Stimulated activated CD4-positive, alpha-beta T cell treated with anti-CD3 and anti-CD28 coated beads, TNF-alpha, amount 100 ng/mL, for 48 hours (primary cell): ENCODE data around the gene ANKRD63.

Source experiments
- DNase-seq, 3 donors: peaks; one replicate each; pipeline ENCODE4 v3.0.0-alpha.2; 2020; ENCODE audit warnings: low read depth in 3 of 3

ANKRD63 gene

DNA sequence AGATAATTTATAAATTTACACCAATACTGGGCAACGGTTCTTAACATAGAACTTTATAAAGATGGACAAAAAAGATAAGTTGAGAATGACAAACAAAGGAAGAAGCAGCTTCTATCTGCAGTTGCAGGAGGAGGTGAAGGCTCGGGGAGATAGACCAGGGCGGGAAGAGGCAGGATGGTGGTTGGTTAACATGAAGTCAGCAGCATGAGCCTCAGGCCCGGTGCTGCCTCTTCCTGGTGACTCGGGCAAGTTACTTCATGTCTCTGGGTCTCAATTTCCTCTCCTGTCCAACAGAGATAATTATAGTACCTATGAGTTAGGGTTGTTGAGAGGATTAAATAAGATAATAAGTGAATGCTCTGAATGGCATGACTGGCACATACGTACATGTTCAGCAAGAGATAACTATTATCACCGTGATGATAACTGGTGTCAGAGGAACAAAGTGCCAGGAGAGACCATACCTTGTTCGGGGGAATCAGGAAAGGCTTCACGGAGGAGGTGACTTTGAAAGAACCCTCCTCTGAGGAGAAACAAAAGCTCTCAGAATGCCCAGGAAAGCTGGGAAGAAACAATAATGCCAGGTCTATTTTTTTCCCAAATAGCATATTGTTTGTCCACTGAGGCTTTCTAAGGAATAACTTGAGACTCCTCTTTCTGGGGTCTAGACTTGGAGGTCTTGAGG is 39.6 kb downstream of the ANKRD63 start:
- no peak for DNase-seq

DNA sequence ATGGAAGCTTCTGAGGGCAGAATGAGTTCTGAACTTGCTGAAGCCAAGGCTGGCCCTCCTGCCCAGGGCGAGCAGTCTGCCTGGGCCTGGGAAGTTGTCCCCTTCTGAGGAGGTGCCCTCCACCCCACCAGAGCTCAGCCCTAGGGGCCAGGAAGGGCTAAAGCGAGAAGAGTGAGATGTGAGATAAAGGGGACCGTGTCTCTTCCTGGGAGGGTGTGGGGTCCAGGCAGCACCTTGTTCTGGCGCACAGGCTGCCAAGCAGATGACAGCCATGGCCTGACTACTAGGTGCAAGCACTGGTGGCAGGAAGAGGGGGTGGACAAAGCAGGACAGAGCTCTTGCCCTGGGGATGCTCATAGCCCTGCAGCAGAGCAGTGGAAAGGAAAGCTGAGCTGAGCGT is 40.3 kb downstream of the ANKRD63 start:
- DNase-seq: no peak

DNA sequence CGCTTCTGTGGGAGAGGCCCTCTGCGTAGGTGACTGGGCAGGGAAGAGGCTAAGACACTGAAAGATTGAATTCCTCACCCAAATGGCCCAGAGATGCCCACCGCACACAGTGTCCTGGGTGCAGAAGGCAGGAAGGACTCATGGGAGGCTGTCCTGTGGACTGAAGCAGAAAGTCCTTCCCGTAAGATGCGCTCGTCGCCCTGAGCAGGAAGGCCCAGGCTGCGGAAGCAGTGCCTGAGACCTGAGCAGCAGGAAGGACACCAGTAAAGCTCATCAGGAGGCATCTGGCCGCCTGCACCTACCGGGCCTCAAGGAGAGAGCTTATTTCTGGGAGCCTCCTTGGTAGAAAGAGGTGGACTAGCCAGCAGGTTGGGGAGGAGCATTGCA is 40.7 kb downstream of the ANKRD63 start:
- DNase-seq: no peak

DNA sequence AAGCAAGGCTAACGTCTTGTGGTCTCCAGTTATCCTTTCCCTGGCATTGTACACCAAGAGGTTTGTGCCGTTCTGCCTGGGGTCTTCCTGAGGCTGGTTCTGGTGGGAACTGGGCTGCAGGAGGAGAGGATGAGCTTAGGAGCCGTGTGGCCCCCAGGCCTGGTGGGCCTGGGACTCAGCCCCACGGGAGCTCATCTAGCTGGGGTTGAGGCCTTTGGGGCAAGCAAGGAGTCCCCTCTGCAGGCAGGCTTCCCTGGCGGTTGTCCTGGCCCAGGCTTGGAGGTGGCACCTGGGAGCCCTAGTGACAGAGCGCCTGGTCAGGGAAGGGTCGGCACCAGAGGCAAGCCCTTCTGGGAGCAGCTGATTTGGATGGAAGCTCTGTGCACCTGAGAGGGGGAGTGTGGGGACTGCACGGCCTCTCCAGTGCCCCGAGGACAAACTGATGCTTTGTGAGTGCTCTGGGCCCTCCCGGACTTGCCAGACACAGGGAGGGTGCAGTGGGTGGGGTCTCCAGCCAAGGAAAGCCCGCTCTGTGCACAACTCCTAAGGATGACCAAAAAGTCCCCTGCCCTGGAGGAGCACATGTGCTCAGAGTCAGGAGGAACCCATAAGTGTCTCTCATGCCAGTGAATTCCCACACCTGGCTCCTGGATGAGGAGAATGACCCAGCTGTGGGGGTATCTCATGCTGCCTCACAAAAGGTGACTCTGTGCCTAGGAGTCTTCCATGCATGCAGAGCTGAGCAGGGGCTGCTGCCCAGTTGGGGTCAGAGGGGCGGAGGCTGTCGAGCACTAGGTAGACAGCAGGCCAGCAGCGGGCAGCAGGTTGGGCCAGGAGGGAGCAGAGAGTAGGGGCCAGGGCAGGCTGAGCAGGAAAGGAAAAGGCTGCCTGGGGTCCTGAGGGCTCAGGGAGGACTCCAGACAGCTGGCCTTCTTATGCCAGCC is 41.3 kb downstream of the ANKRD63 start:
- no peak for DNase-seq

DNA sequence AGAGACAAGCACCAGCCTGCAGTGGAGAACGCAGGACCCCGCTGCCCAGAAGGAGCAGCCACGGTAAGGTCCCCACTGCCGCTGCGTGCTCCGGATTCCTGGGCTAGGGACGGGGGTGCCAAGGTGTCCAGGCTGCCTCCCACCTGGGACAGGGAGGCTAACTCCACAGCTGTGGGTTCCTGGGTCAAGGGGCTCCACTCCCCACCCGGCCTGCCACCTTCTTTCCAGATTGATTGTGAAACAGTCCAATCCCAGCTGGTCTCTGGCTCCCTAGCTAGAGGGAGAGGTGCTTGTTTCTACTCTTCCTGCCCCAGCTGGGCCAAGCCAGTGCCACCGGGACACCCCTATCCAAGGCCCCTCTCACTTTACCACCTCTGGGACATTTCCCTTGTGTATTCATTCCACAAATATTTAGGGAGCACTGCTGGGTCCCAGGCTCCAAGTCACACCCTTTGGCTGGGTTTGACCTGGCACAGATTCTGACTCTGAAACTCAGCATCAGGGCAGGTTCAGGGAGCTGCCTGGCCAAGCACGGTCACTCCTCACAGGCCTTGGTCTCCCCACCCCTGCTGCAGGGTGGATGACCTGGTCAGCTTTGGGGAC is 42.1 kb downstream of the ANKRD63 start:
- DNase-seq: no peak

DNA sequence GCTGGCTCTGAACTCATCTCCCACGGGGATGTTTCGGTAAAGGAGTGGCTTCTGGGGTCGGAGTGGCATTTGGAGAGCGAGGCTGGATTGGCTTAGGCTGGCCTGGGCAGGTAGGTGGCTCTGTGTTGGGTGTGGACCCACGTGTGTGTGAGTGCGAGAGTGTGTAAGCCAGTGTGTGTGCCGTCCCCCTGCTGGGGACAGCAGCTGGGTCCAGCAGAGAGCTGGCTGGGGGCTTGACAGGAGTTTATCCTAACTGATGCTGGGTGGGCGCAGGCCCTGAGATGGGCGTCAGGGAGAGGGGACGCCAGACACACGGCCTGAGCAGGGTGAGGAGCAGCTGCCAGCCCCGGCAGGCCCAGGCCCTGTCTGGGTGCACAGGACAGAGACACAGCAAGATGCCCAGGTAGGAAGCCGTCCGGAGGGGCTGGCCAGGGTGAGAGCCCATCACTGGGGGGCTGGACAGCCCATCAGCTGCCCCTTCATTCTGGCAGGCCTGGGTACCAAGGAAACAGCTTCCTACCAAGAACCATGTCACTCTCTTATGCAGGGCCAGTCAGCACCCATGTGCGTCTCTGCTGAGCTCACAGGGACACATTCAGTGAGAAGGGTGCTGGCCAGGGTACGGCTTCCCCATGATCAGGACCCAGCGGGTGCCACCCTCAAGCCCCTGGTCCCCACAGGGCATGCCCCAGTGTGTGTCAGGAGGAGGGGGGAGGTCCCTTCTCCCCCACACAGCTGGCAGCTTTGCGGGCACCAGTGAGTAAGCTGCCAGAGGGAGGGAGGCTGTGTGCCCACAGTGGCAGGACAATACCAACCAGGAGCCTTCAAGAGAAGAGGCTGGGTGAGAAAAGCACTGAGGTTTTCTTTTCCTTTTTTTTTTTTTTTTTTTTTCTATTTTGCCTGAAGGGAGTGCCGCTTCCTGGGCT is 42.9 kb downstream of the ANKRD63 start:
- no peak for DNase-seq

DNA sequence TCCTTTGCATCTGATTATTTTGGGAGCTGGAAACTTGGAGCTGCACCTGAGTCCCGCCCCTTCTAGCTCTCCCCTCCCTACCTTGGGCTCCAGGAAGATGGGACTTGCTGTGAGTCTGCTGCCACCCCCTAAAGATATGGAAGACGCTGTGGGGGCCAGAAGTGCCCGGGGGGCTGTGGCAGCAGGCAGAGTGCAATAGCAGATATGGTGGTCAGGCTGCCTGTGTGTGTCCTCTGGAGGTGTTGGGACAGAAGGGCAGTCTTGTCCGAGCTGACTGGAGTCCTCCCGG is 43.5 kb downstream of the ANKRD63 start:
- DNase-seq: no peak

DNA sequence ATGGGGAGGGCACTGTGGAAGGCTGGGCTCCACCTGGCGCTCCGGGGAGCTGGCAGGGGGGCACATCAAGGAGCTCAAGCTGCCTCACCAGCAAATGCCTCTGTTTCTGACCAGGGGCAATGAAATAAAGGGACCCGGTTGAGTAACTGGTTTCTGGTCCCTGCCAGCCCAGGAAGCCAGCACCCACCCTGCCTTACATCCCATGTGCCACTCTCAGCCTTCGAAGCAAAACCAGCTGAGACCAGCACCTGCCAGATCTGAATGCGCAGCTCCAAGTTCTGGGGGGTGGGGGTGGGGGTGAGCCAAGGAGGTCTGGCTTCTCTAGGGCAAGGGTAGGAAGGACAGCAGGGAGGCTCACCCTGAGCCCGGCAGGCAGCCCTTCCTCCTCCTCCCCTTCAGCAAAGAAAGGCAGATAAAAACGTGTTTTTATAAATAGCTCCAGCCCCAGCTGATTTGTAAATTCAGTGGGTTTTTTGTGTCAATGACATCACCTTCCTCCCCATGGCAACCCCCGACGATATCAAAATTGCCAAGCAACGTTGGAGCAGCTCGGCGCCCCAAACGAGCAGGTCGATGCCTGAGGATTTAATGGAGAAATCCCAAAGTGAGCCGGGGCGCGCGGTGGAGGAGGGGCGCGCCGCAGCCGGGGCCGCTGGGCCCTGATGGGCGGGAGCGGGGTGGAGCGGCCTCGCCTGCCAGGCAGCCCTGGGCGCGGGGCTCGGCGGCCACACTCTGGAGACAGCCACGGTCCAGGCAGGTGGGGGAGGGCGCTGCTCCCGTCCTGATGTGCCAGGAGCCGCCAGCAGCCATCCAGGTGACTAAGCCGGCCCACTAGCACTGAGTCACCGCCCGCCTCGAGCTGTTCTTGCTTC is 44.1 kb downstream of the ANKRD63 start, which contains the start of gene PAK6:
PAK6 (plus strand) TSS at position 532 of the 872 bp plus-strand sequence. CDS start 25,723 bp downstream, outside the sequence.
- peak; percentile 13 to 33 (median 26) for DNase-seq

DNA sequence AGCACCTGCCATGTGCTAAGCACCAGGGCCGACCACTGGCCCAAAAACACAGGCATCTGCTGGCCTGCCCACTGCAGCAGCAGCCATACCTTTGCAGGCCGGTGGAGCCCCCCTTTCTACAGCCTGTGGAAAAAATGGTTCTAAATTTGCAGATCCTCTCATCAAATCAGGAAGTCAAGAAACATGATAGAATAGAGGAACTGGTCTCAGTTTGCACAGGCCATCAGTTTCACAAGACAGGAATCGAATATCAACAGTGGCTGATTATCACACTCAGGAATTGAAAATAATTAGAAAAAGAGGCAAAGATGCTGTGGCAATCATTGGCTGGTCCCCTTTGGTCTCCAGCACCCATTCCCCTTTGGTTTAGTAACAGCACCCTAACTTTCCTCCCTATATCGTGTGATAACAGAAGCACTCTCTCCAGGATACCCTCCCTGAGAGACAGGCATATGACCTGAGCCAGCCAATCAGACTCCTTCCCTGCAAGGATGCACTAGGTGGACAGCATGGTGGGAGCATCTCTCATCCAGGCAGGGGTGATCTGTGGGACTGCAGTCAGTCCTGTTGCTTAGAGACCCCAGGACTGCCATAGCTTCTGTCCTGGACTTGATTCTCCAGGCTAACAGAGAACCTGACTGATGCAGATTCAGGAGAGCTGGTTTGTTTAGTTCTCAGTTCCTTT is 47.5 kb downstream of the ANKRD63 start:
- DNase-seq: no peak

DNA sequence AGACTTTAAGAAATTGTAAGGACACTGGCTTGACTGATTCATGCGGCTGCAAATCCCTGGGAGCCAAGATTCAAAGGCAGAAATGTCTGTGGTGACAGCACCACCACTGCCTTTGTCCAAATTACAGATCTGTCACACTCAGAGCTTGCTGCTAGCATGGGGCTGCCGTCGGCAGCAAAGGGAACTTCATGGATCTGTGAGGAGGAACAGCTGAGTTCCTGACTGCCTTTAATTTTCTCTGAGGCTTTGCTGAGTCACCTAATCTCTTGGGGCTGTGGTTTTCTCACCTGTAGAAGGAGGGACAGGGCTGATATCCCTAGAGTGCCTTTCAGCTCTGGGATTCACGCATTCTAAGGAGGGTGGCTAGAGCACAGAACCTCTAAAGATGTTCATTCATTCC is 48.1 kb downstream of the ANKRD63 start:
- DNase-seq: no peak

DNA sequence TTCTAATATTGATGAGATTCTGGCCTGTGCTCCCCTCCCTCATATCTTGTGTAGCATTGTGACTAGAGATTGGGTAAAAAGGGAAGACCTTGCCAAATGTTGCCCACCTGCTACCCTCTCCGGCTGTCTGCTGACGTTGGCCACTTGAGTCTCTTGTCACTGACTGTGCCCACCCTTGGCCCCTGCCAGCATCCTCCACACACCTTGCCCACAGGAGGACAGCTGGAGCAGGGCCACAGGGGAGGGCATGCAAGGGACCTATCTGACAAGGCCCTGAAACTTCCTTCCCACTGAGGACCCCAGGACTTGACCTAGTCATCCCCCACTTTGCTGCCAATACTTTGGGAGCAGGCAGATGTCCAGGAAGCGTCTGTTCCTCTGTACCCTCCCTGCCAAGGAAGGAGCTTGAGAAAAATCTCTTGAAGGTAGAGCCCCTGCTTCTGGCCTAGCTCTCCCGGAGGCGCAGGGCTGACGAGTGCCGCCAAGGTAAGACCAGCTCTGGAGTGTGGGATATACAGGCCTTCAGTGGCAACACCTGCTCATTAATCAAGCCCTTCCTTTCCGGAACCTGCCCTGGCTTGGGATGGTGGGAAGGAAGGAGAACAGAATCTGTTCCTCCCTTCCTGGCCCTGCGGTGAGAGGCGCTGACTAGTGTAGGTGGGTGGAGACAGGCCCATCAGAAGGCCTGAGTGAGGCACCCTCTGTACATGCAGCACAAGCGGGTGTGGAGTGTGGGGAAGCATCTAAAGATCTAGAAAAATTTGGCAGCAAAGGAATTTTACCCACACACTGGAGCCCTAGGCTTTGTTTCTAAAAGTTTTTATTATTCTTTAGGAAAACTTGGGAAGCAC is 48.9 kb downstream of the ANKRD63 start:
- DNase-seq: no peak

DNA sequence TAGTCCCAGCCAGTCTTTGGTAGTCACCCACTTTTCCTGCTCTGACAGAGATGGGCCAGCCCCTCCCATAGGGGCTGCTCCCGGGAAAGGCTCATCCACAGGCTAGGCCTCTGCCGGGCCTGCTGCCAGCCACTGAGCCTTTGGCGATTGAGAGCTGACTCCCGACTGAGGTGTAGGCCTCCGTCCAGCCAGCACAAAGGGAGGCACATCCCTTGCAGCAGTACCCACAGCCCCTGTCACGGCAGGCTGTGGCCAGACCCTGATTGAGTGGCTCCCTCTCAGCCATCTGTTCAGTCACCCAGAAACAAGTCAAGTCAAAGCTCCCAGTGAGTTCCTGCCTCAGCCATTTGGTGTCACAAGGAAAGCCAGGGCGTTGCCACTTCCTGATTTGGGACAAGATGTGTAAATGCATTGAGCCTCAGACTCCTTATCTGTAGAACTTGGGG is 50.2 kb downstream of the ANKRD63 start:
- DNase-seq: no peak
